ENCODE results near the gene AVL9. TPM values are rescaled to one million over a fixed set of nuclear protein-coding genes. Genes with fewer than 3 reads are reported as not detected.
"Not testable (repeated sequence)": the region's sequence is repeated elsewhere in the genome, so short reads cannot be mapped to it uniquely, and the experiment has no call there.

Gene AVL9
- total RNA-seq, 2 donors from 2014 or later = 86.1 to 97.3 TPM

- TF ChIP-seq CTCF (IDR thresholded peaks at IDR 0.05) = no peak
- Histone ChIP-seq H3K4me1 (no peaks in the 10 kb centered on the region), H3K4me3 (no peak overlapping the region), H3K27ac (no peak overlapping the region), H3K9me3 (no peaks in the 10 kb centered on the region), H3K9ac (ENCODE audit: low read depth in 2 of 2, low read length in 2 of 2) (no peak overlapping the region), H3K27me3 (no peaks in the 10 kb centered on the region), H3K36me3 (no peaks in the 10 kb centered on the region)
- intact Hi-C loops (cut with DNase I) = no loop called here
- no peak for DNase-seq
Measured at GRCh38 chr7:32616625-32617024, 121.3 kb downstream of the AVL9 start.

- no peaks in the 10 kb centered on the region for H3K27me3 ChIP-seq
- H3K27ac ChIP-seq = no peak overlapping the region
- intact Hi-C loops (cut with DNase I) = no loop called here
- H3K9me3 ChIP-seq = no peaks in the 10 kb centered on the region
- no peak for DNase-seq
- H3K4me3 ChIP-seq = no peak overlapping the region
- TF ChIP-seq CTCF (IDR thresholded peaks at IDR 0.05) = no peak
- H3K4me1 ChIP-seq = no peaks in the 10 kb centered on the region
- H3K36me3 ChIP-seq = no peaks in the 10 kb centered on the region
- no peak overlapping the region for H3K9ac ChIP-seq (ENCODE audit: low read depth in 2 of 2, low read length in 2 of 2)
Measured at GRCh38 chr7:32618470-32618869, 123.2 kb downstream of the AVL9 start.

DNA sequence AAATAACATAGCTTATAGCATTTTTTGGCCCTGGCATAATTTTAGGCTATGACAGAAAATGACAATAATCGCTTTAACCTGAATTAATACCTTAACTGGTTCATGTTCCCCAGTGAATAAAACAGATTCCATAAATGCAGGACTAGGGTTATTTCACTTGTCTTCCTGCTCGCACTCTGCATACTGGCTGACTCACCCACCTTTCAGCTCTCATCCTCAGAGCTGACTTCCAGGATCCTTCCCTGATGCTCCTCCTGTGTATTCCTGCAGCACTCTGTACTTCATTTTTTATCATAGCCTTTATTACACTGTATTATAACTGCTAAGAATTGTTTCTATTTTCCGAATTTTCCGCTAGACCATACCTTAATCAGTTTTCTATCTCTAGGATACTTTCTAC is 123.7 kb downstream of the AVL9 start:
- TF ChIP-seq CTCF (IDR thresholded peaks at IDR 0.05) = no peak
- intact Hi-C loops (cut with DNase I) = no loop called here
- Histone ChIP-seq H3K27me3 (no peaks in the 10 kb centered on the region), H3K4me1 (no peaks in the 10 kb centered on the region), H3K36me3 (no peaks in the 10 kb centered on the region), H3K9ac (ENCODE audit: low read depth in 2 of 2, low read length in 2 of 2) (no peak overlapping the region), H3K4me3 (no peak overlapping the region), H3K9me3 (no peaks in the 10 kb centered on the region), H3K27ac (no peak overlapping the region)
- DNase-seq = no peak

DNA sequence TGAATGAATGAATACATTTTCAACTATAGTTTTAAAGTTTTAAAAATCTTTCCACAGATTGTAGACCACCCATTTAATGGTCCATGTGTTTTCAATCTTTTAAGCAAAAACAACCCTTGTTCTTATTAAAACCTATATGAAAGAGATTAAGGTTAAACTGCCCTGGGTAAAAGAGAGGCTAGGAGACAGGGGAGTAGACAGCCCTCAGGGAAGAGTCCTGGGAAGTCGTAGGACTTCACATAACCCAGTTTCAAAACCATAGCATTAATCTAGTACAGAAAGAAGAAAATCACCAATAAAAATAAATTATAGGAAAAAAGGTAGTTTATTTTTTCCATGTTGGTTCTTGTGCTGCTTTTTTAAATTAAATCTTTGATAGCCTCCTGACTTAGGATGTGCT is 124.1 kb downstream of the AVL9 start:
- DNase-seq; intact Hi-C loops (cut with DNase I); H3K9ac ChIP-seq (ENCODE audit: low read depth in 2 of 2, low read length in 2 of 2); H3K36me3 ChIP-seq; H3K4me1 ChIP-seq; H3K9me3 ChIP-seq; H3K4me3 ChIP-seq; H3K27ac ChIP-seq; H3K27me3 ChIP-seq: not testable (repeated sequence)

DNA sequence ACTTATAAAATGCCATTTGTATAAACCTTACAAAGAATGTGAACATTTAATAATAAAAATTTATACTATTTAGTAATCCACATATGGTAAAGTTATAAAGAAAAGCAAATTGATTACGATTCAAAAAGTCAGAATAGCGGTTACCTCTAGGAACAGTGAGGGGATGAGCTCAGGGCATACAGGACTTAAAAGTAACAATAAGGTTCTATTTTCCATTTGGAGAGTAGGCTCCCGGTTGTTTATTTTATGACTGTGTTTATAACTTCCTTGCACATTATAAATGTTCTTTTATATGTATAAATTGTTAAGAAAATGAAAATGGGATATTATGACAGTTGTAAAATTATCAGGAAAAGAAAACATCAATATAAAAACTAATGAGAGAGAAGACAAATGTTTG is 135.7 kb downstream of the AVL9 start:
- intact Hi-C loops (cut with DNase I) = no loop called here
- Histone ChIP-seq H3K27ac (no peak overlapping the region), H3K9me3 (no peaks in the 10 kb centered on the region), H3K36me3 (no peaks in the 10 kb centered on the region), H3K27me3 (no peaks in the 10 kb centered on the region), H3K9ac (ENCODE audit: low read depth in 2 of 2, low read length in 2 of 2) (no peak overlapping the region), H3K4me1 (no peaks in the 10 kb centered on the region), H3K4me3 (no peak overlapping the region)
- no peak for TF ChIP-seq CTCF (IDR thresholded peaks at IDR 0.05)
- DNase-seq = no peak

DNA sequence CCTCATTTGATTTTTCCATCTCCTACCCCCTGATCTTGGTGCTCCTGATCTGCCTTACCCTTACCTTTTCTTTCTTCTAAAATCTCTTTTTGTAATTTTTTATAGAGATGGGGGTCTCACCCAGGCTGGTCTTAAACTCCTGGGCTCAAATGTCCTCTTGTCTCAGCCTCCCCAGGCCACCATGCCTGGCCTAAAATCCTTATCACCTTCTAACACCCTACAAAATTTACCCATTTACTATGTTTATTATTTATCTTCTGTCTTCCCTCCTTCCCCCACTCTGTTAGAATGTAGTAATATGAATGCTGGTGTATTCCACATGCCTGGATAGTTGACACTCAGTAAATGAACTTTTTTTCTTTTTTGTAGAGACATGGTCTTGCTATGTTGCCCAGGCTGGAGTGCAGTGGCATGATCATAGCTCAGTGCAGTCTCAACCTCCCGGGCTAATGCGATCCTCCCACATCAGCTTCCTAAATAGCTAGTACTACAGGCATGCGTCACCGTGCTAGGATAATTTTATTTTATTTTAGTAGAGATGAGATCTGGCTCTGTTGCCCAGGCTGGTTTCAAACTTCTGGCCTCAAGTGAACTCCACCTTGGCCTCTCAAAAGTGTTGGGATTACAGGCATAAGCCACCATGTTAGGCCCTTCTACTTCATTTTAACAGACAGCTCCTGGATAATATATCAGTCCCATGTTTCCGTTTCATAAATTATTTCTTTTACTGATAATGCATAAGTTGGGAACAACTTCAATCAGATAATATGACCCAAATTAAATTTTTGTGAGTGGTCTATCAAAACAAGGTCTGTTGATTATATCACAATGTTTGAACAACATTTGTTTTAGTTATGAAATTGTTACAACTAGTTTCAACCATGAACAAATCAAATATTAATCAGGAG is 136.6 kb downstream of the AVL9 start:
- H3K4me3 ChIP-seq; DNase-seq; H3K27ac ChIP-seq; H3K9ac ChIP-seq (ENCODE audit: low read depth in 2 of 2, low read length in 2 of 2); intact Hi-C loops (cut with DNase I); H3K4me1 ChIP-seq; H3K9me3 ChIP-seq; H3K27me3 ChIP-seq; H3K36me3 ChIP-seq: not testable (repeated sequence)

- H3K9ac ChIP-seq (ENCODE audit: low read depth in 2 of 2, low read length in 2 of 2); H3K9me3 ChIP-seq; H3K27me3 ChIP-seq; H3K27ac ChIP-seq; intact Hi-C loops (cut with DNase I); DNase-seq; H3K36me3 ChIP-seq; H3K4me3 ChIP-seq; H3K4me1 ChIP-seq: not testable (repeated sequence)
Measured at GRCh38 chr7:32633446-32633845, 138.2 kb downstream of the AVL9 start.

DNA sequence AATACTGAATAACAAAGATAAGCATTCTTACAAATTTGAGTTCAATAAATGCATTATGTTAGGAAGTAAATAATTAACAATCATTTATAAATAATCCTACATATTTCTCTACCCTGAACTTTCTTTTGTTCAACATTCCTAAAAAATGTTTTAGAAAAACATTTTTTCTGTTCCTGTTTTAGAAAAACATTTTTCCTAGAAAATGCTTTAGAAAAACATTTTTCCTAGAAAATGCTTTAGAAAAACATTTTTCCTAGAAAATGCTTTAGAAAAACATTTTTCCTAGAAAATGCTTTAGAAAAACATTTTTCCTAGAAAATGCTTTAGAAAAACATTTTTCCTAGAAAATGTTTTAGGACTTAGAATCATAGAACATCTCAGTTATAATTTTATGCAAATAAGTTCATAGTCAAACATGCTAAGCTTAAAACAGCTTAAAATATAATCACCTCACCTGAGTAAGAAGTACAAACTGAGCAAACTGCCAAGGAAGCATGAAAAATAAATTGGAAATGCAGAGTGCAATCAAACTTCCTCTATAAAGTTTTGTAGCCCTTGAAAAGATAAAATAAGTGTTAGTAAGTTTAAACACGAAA is 139.6 kb downstream of the AVL9 start:
- H3K4me3 ChIP-seq; intact Hi-C loops (cut with DNase I): not testable (repeated sequence)

DNA sequence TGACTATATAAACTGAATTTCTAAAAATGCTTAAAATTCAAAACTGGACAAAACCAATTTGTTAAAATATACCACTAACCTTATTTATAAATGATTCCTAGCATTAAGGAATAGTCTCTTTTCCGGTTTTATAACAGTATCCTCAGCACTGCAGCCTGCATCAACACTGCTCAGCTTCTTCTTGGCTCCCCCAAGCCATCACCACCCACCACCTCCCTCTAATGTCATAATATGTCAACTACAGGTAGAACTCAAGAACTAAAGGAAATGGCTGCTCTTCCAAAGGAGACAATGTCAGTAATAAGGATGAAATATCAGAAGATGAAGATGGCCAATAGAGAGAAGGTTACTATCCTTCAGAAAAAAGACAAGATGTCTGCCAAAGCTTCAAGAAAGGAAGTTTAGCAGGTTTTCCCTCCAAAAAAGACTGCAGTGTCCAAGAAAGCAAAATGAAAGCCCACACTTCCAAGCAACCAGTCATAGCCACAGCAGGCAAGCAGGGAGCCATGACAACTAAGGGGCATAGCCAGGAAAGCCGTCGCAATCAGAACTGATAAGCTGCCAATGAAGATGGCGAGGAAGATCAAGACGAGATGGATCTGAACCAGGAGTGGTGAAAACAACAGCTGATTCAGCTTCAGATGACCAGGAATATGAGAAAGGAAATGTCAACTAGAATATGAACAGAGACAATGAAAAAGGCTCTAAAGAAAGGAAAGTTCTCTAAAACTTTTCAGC is 141.6 kb downstream of the AVL9 start:
- H3K9me3 ChIP-seq; DNase-seq; H3K27me3 ChIP-seq; H3K4me1 ChIP-seq; H3K36me3 ChIP-seq; H3K4me3 ChIP-seq; intact Hi-C loops (cut with DNase I); H3K9ac ChIP-seq (ENCODE audit: low read depth in 2 of 2, low read length in 2 of 2); H3K27ac ChIP-seq: not testable (repeated sequence)

More for the DNA sequence above, 139.6 kb downstream of the AVL9 start:
- H3K4me1 ChIP-seq; H3K36me3 ChIP-seq; H3K9me3 ChIP-seq; DNase-seq; H3K27me3 ChIP-seq; H3K27ac ChIP-seq; H3K9ac ChIP-seq (ENCODE audit: low read depth in 2 of 2, low read length in 2 of 2): not testable (repeated sequence)

Data from colonic mucosa (tissue), 4 donors.